ENCODE measurements around the gene GLG1. TPM values are rescaled to one million over a fixed set of nuclear protein-coding genes. Genes with fewer than 3 reads are reported as not detected.

The GLG1 gene
- total and polyA plus RNA-seq, 2 donors (not counting 3 experiments of a cell fraction or from before 2014, with no cell fraction given): 86.3 to 165 TPM

- FAIRE-seq: no peak
- H3K4me3 ChIP-seq (replicated peaks in 1 of 3; ENCODE audit: insufficient read depth in 1 of 3, low read depth in 1 of 3, low read length in 3 of 3): no peak overlapping the region
- peaks cover 51% of the 10 kb centered on the region for H3K79me2 ChIP-seq (ENCODE audit: control insufficient read depth, insufficient read depth, low read length)
- no peaks in the 10 kb centered on the region for H3K27me3 ChIP-seq (ENCODE audit: control insufficient read depth in 2 of 2, insufficient read depth in 2 of 2, low read length in 2 of 2)
- no peak overlapping the region for H3K27ac ChIP-seq (ENCODE audit: insufficient read depth, low read depth, low read length)
- ChIA-PET CTCF (interaction anchor here (0.6 to 1.5 kb wide), 3 partner anchors 9 to 156 kb away, joined by 3 to 5 read pairs (median 4); no protein-coding TSS in a partner anchor), POLR2A (no interaction called here)
- H3K4me1 ChIP-seq (ENCODE audit: control insufficient read depth, extremely low read depth, insufficient read depth, low read length): peaks cover 5% of the 10 kb centered on the region
- no peak overlapping the region for H3K9ac ChIP-seq (replicated peaks; ENCODE audit: extremely low read depth, insufficient read depth, low read length)
- dilution Hi-C loops (cut with MboI; ENCODE audit: extremely low pct_ligation_motif_present, low sequenced_read_pairs): no loop called here
- intact Hi-C loops (cut with micrococcal nuclease): no loop called here
- H2AFZ ChIP-seq (ENCODE audit: low read depth, low read length): no peak overlapping the region
- peaks cover 12 to 17% of the 10 kb centered on the region in 2 experiments for H3K36me3 ChIP-seq (ENCODE audit: control insufficient read depth in 2 of 2, extremely low read depth in 1 of 2, insufficient read depth in 2 of 2, low read length in 2 of 2)
- no peak for TF ChIP-seq POLR2A (IDR thresholded peaks at IDR 0.05; ENCODE audit: low read depth, low read length)
- no peak for TF ChIP-seq JUN (IDR thresholded peaks at IDR 0.05; ENCODE audit: borderline replicate concordance, insufficient read depth, insufficient read length, low read depth)
- no peak for TF ChIP-seq FOS (IDR thresholded peaks at IDR 0.05; ENCODE audit: borderline replicate concordance, insufficient read depth, low read length)
- TF ChIP-seq EZH2 (IDR thresholded peaks at IDR 0.05; ENCODE audit: borderline replicate concordance, low read depth, low read length, severe bottlenecking): no peak
- no peak for TF ChIP-seq MAX (IDR thresholded peaks at IDR 0.05; ENCODE audit: insufficient read depth, insufficient read length)
- no peak for TF ChIP-seq MYC (IDR thresholded peaks at IDR 0.05; ENCODE audit: low read depth, low read length)
- TF ChIP-seq CTCF (IDR thresholded peaks at IDR 0.05; ENCODE audit: extremely low read depth in 1 of 2, insufficient read depth in 1 of 2, low read depth in 1 of 2, low read length in 2 of 2): no peak
- no peak for TF ChIP-seq POLR2AphosphoS5 (IDR thresholded peaks at IDR 0.05; ENCODE audit: insufficient read depth, low read depth, low read length)
- no peak for TF ChIP-seq GATA2 (IDR thresholded peaks at IDR 0.05; ENCODE audit: insufficient read depth, insufficient read length, low read depth, low read length)
- no TSS peak for BruUV-seq (replicated peaks)
- no peak overlapping the region for H3K4me2 ChIP-seq (ENCODE audit: insufficient read depth, low read length)
- H3K9me3 ChIP-seq (replicated peaks; ENCODE audit: control insufficient read depth, insufficient read depth, low read length): no peaks in the 10 kb centered on the region
- DNase-seq (ENCODE audit: low read depth, low spot score): no peak
- peaks cover 4% of the 10 kb centered on the region for H4K20me1 ChIP-seq (replicated peaks; ENCODE audit: control insufficient read depth, extremely low read depth, insufficient read depth, low read length)
- H3K9me1 ChIP-seq (replicated peaks; ENCODE audit: control insufficient read depth, extremely low read depth, insufficient read depth, low read length): no peaks in the 10 kb centered on the region
Measured at GRCh38 chr16:74649839-74650504, 43.1 kb upstream of the GLG1 start.

Measured in endothelial cell of umbilical vein (primary cell).